GM18867 (cell line): ENCODE data around the gene ADAMTS17.

Experiments used
- ATAC-seq: cut with Tn5 transposase; IDR thresholded peaks from one replicate; pipeline ENCODE4 v1.9.1; 2021; ENCODE audit warnings: mild to moderate bottlenecking, moderate library complexity; ENCODE audit not compliant: unreplicated experiment

The ADAMTS17 gene

DNA sequence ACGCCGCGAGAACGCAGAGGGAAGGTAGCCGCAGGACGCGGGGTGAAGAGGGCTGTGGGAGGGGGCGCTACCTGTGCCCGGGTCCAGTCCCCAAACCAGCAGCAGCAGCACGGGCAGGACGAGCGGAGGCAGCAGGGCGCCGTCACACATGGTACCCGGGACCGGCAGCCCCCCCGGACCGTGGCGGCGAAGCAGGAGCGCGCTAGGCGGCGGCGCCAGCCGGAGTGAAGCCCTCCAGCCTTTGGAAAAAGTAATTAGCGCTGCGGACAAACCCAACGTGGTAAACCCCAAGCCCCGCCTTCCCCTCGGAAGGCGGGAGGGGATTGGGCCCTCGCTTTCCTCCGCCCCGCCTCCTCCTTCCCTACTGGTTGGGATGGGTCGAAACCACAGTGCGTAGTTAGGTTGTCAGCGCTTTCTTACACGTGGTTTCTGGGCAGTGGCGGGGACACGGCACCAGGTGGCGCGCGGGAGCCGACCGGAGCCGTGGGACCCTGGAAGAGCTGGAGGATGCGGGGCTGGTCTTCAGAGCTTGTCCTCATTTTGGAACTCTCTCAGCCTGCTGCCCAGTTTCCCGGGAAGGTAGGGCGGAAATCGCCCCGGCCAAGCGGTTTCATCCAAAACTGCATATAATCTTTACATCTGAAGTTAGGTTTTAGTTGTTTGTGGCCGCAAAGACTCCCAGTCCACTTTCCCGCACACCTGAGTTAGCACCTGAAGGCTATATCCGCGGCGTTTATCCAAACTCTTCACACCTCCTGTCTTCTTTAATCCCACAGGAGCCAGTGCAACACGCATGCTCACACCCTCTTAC is at the start of gene ADAMTS17:
TSS of gene ADAMTS17 (minus strand) at position 226 of the 811 bp plus-strand sequence. CDS start at position 150, 76 bp downstream.
- ATAC-seq: peak; percentile 96

DNA sequence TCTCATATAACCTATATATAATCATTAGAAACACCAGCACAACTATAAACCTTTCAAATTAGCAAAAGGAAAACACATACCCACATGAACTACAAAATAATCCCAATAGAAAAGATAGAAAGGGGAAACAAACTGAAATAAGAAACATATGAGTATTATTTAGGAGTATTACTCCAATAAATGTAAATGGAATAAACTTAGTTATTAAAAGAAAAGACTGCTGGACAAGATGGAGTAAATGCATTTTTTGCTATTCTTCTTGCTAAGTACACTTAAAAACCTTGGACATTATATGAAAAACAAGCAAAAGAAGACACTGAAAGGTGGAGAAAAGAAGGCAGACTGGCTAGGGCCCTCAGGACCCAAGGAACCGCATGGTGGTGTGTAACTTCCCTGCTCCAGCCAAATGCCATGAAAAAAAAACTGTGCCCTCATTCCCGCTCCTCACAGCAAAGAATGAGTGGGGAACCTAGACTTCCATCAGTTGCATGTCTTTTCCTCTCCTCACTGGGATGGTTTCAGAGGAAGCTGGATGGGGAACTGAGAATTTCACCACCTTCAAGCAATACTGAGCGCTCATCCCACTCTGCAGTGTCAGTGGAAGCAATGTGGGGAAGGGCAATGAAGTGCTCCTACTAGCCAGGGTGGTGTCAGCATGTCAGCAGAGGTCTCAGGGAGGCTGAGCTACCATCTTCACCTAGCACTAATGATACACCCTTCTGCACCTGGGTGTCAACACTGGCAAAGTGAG is 43.7 kb upstream of the ADAMTS17 start:
- ATAC-seq: no peak

DNA sequence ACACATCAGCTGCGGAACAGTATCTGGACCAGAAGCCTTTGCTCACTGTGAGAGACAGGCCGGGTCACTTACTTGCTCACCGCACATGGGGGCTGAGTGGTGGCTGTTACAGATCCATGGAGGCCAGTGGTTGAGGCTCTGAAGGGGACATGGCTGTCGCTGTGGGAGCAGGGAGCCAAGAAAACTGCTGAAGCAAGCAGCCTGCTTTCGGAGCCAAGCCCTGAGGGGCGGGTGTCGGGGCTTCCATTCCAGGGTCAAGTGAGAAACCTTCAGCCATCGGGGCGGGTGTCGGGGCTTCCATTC is 42.3 kb upstream of the ADAMTS17 start:
- ATAC-seq: no peak

GRCh38 chr15:100383302-100384107 is 41.7 kb upstream of the ADAMTS17 start:
- no peak for ATAC-seq

GRCh38 chr15:100373942-100374341 is 32.2 kb upstream of the ADAMTS17 start:
- ATAC-seq: no peak

DNA sequence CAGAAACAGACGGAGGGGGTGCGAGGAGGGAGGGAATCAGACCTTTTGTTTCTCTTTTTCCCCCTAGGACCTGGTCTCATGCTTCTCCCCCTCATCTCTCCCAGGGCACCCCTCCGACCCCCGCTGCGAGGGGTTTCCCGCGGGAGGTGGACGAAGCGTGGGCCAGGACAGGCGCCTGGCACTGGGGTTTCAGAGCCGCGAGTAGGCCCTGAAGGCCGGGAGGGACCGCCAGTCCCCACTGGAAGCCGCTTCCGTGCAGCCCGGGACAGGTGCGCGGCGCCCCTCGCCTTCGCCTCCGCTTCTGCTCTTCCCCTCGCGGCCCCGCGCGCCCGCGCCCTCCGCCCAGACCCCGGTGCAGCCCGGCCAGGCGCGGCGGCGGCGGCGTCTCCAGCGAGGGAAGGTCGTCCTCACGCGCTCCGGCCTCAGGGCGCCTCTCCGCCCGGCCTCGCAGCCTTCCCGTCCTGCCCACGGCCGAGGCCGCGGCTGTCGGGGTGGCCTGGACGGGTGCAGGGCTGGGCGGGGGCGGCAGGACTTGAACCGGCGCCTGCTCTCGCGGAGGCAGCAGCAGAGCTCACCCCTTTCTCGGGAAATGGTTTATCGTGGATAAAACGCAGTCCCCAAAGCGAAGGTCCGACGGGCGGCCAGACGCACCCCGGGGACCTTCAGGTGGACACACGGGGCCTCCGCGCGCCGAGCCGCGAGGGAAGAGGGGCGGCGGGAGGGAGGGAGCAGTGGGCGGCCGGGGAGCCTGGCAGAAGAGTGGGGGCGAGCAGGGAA is 31.5 kb upstream of the ADAMTS17 start:
- ATAC-seq: no peak

DNA sequence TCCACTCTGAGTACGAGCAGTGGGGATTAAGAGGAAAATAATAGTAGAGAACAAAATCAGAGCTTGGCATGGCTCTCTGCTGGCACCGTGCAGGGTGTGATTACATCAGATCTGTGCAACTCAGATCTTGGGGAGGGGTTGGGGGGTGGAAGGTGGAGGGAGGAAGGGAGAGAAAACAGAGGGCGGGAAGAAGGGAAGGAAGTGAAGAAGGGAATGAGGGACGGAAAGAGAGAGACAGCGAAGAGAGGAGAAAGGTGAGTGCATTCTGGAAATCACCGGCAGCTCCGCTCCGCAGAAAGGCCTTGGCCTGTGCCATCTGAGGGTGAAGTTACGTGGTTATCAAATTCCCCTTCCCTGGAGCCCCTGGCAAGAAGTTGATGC is 31.0 kb upstream of the ADAMTS17 start:
- no peak for ATAC-seq

DNA sequence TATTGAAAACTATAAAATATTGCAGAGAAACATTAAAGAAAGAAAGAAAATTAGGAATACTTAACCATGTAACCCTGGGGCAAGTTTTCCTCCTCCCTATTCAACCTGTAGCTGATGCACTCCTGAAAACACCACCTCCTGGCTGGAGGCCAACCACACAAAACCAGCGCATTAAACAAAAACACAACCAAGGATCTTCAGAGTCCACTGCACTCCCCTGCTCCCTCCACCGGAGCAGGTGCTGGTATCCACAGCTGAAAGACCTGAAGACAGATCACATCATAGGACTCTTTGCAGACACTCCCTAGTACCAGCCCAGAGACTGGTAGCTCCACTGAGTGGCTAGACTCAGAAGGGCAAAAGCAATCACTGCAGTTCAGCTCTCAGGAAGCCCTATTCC is 13.6 kb upstream of the ADAMTS17 start:
- no peak for ATAC-seq

GRCh38 chr15:100353449-100353848 is 11.7 kb upstream of the ADAMTS17 start:
- no peak for ATAC-seq

DNA sequence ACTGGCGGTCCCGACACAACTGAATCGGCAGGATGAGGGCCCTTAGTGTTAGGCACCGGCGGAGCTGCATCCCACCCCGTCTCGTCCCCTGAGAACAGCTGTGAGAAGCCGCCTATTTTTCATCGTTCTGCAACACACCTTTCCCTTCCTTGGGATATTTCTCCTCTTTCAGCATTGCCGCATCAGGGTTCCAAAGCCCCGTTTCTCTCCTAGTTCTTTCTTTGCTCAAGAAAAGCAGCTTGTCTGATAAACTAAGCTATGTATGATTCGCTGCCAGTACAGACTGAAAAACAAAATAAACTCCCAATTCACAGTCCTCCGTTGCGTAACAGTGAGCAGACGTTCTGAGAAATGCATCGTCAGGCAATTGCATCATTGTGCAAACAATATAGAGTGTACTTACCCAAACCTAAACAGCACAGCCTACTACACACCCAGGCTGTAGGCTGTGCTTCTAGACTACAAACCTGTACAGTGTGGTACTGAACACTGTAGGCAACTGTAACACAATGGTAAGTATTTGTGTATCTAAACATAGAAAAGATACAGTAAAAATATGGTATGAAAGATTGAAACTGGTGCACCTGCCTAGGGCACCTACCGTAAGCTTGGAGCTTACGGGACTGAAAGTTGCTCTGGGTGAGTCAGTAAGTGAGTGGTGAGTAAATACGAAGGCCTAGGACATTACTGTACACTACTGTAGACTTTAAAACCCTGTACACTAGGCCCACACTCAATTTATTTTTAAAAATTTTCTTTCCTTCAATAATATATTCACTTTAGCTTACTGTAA is 8.9 kb upstream of the ADAMTS17 start:
- ATAC-seq: no peak

DNA sequence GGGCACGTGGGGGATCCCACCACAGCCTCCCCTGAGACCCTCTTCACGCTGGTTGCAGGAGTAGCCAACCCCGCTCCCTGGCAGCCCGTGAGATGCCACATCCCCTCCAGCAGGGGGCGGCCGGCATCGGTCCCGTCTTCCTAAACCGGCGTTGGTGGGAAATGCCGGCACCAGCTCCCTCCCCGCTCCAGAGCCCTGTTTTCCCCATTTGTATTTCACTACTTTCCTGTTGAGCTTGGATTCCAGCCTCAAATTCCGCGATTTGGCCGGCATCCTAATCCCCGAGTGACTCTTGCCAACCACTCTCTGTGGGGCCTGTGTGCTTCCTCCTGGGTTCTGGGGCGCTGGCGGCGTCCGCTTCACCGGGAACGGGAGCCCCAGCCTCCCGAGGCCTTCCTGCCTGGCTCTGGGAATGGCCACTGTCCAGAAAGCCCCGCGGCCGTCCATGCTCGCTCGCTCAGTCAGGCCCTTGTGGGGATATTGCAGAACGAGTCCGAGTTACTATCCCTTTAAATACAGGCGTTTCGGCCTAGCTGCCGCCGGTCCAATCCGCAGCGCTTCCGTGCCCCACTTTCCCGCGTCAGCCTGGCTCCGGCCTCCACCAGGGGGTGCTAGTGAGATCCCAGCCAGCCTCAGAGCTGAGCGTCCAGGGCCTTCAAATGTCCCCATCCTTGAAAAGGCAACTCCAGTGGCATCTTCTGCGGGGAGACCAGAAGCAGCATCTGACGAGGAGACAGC is 8.1 kb upstream of the ADAMTS17 start:
- ATAC-seq: peak; percentile 90

DNA sequence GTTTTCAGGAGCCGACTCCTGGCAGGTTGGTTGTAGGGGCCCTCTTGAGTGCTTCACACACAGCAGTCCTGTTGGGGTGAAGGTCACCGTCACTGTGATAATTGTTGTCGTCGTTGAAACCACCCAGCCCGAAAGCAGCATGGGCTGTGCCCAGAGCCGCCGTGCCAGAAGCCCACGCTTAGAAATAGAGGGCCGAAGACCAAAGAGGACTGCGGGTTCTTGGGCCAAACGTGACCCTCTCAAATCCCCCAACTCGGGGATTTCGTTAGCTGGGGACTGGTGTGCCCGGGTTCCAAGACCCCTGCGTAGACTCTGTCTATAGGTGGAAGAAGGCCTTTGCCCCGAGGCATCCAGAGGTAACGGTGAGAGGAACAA is 7.5 kb upstream of the ADAMTS17 start:
- no peak for ATAC-seq

DNA sequence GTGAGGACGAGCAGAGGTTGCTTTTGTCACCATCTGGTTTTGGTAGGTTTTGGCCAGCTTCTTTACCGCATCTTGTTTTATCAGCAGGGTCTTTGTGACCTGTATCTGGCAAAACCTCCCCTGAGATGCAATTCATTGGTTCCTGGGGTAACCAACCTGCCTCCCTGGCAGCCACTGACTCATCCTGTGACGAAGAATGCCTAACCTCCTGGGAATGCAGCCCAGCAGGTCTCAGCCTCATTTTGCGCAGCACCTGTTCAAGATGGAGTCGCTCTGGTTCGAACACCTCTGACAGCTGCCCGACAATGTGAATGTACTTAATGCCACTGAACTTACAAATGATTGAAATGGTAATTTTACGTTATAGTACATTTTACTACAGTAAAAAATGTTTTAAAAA is 6.8 kb upstream of the ADAMTS17 start:
- ATAC-seq: no peak

- ATAC-seq: no peak
Measured at GRCh38 chr15:100346866-100347512, 5.2 kb upstream of the ADAMTS17 start.

- ATAC-seq: no peak
Measured at GRCh38 chr15:100345438-100345837, 3.7 kb upstream of the ADAMTS17 start.

GRCh38 chr15:100343251-100343650 is 1.5 kb upstream of the ADAMTS17 start:
- no peak for ATAC-seq

GRCh38 chr15:100341239-100341749 is 481 bp downstream of the ADAMTS17 start:
- ATAC-seq: peak; percentile 5

DNA sequence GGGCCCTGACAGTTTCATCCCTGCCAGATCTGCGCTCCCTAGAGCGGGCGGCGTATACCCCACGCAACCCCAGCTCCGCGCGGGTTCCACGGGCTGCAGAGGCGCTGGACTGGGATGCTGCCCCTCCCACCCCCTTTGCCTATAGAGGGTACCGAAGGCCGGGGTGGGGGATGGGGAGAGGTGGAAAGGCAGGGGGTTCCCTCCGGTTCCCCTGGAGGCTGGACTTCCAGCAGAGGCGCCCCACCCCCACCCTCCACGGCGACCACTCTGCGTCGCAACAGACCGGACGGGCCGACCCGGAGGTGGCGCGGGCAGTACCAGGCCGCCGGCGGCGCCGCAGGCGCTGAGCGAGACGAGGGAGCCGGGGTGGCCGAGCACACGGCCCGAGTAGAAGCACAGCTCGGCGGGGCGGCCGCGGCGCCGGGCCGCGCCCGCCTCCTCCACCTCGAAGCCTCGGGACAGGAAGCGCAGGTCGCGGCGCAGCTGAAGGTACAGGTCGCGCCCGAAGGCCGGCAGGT is 995 bp downstream of the ADAMTS17 start:
- ATAC-seq: no peak
